Calu3 (cell line): Measurements from ENCODE around the gene OR10A4. TPM values are rescaled to one million over a fixed set of nuclear protein-coding genes. Genes with fewer than 3 reads are reported as not detected.

Source experiments
- Bru-seq: library from RNA; stranded (reverse); fragments of 400-500 nt; gene quantifications from one replicate; lab custom pipeline; 2021; lab: Mats Ljungman, UMichigan
- BruChase-seq, 2 experiments: library from RNA; stranded (reverse); fragments of 400-500 nt; gene quantifications; one replicate each; lab custom pipeline; 2021; lab: Mats Ljungman, UMichigan
- BruUV-seq: library from RNA; stranded (reverse); fragments of 400-500 nt; replicated peaks from 2 replicates; lab custom pipeline; 2021; lab: Mats Ljungman, UMichigan
- CTCF ChIA-PET: fragments of 300-600 bp; sonication (Branson Sonifier 250); formaldehyde crosslinking; loops from one replicate; lab custom pipeline; 2022; ENCODE audit warnings: antibody characterized with exemption; lab: Charles Lee
- DNase-seq: peaks from one replicate; pipeline ENCODE4 v3.0.0; 2022
- H3K27ac Mint-ChIP-seq: one replicate; pipeline ENCODE4 v1.8.0; 2022; ENCODE audit warnings: mixed read lengths; ENCODE audit not compliant: unreplicated experiment
- H3K27me3 Mint-ChIP-seq: one replicate; pipeline ENCODE4 v1.8.0; 2022; ENCODE audit warnings: mixed read lengths; ENCODE audit not compliant: unreplicated experiment
- H3K36me3 Mint-ChIP-seq: one replicate; pipeline ENCODE4 v1.8.0; 2022; ENCODE audit warnings: mild to moderate bottlenecking, moderate library complexity, mixed read lengths; ENCODE audit not compliant: insufficient read depth, unreplicated experiment
- H3K4me1 Mint-ChIP-seq: one replicate; pipeline ENCODE4 v1.8.0; 2022; ENCODE audit warnings: mild to moderate bottlenecking, low read depth, mixed read lengths; ENCODE audit not compliant: unreplicated experiment
- H3K4me3 Mint-ChIP-seq: one replicate; pipeline ENCODE4 v1.8.0; 2022; ENCODE audit warnings: mild to moderate bottlenecking, low read depth, moderate library complexity, mixed read lengths; ENCODE audit not compliant: unreplicated experiment
- H3K9me3 Mint-ChIP-seq: one replicate; pipeline ENCODE4 v1.8.0; 2022; ENCODE audit warnings: low read depth, mixed read lengths; ENCODE audit not compliant: unreplicated experiment
- CTCF ChIP-seq: fragments of 200-600 bp; IDR thresholded peaks from one replicate; pipeline ENCODE4 v1.8.0; 2022; ENCODE audit warnings: antibody characterized with exemption; ENCODE audit not compliant: unreplicated experiment
- intact Hi-C: fragments of 100-400 bp; cut with micrococcal nuclease; formaldehyde crosslinking; loops from one replicate; pipeline ENCODE4 v1.10.0; 2022; ENCODE audit not compliant: unreplicated experiment
- long read RNA-seq: library from polyadenylated mRNA; stranded (forward); transcript quantifications from one replicate; pipeline ENCODE4 v2.0.0, GENCODE V29; 2022
- total RNA-seq: library from RNA; stranded (reverse); gene quantifications from 2 replicates; pipeline ENCODE4 v1.2.3, GENCODE V29; 2022

OR10A4 gene
- not detected in 2 replicates for total RNA-seq
- not detected for Bru-seq, nascent RNA
- BruChase-seq, experiment 1, labeled RNA remaining after a 6-hour chase: not detected
- not detected for BruChase-seq, experiment 2, labeled RNA remaining after a 2-hour chase
- long read RNA-seq: 0 reads

GRCh38 chr11:6876325-6876724 lies at the start of gene OR10A4:
TSS of gene OR10A4 (plus strand) at chr11:6876625. CDS start at chr11:6876648, 23 bp downstream.
- intact Hi-C loops: no loop called here
- H3K27ac Mint-ChIP-seq: no peak within 1 kb of the TSS
- H3K4me1 Mint-ChIP-seq: no peaks in the 10 kb centered on the region
- BruUV-seq: no TSS peak
- no peak for TF ChIP-seq CTCF
- H3K4me3 Mint-ChIP-seq: no peak within 1 kb of the TSS
- no peak for DNase-seq
- H3K27me3 Mint-ChIP-seq: no peaks in the 10 kb centered on the region
- H3K9me3 Mint-ChIP-seq: peaks cover 3% of the 10 kb centered on the region
- H3K36me3 Mint-ChIP-seq: no peaks in the 10 kb centered on the region
- CTCF ChIA-PET: no interaction called here

GRCh38 chr11:6828103-6828502 lies 48.3 kb upstream of the OR10A4 start:
- Mint-ChIP-seq H3K36me3 (no peaks in the 10 kb centered on the region), H3K27ac (no peak overlapping the region), H3K9me3 (no peaks in the 10 kb centered on the region), H3K27me3 (no peaks in the 10 kb centered on the region), H3K4me1 (no peaks in the 10 kb centered on the region), H3K4me3 (no peak overlapping the region)
- CTCF ChIA-PET: no interaction called here
- BruUV-seq: no TSS peak
- no peak for DNase-seq
- no peak for TF ChIP-seq CTCF
- intact Hi-C loops: no loop called here

- Mint-ChIP-seq H3K4me1 (no peaks in the 10 kb centered on the region), H3K36me3 (no peaks in the 10 kb centered on the region), H3K4me3 (no peak overlapping the region), H3K9me3 (no peaks in the 10 kb centered on the region), H3K27me3 (no peaks in the 10 kb centered on the region), H3K27ac (no peak overlapping the region)
- TF ChIP-seq CTCF: no peak
- intact Hi-C loops: no loop called here
- no TSS peak for BruUV-seq
- CTCF ChIA-PET: no interaction called here
- no peak for DNase-seq
Measured at GRCh38 chr11:6833356-6833755, 43.1 kb upstream of the OR10A4 start.

GRCh38 chr11:6834021-6834420 lies 42.4 kb upstream of the OR10A4 start:
- CTCF ChIA-PET: no interaction called here

More at GRCh38 chr11:6834021-6834420, 42.4 kb upstream of the OR10A4 start:
- H3K4me3 Mint-ChIP-seq: no peak overlapping the region
- H3K9me3 Mint-ChIP-seq: no peaks in the 10 kb centered on the region
- no peak for DNase-seq
- intact Hi-C loops: no loop called here
- TF ChIP-seq CTCF: no peak
- no peak overlapping the region for H3K27ac Mint-ChIP-seq
- no peaks in the 10 kb centered on the region for H3K4me1 Mint-ChIP-seq
- no peaks in the 10 kb centered on the region for H3K27me3 Mint-ChIP-seq
- H3K36me3 Mint-ChIP-seq: no peaks in the 10 kb centered on the region
- no TSS peak for BruUV-seq
